HG03025 (cell line): Measurements from ENCODE around the gene GABRB1.

Source experiments
- ATAC-seq: cut with Tn5 transposase; IDR thresholded peaks from one replicate; pipeline ENCODE4 v1.9.1; 2021; ENCODE audit warnings: mild to moderate bottlenecking, moderate library complexity; ENCODE audit not compliant: unreplicated experiment, low FRiP score

Gene GABRB1

DNA sequence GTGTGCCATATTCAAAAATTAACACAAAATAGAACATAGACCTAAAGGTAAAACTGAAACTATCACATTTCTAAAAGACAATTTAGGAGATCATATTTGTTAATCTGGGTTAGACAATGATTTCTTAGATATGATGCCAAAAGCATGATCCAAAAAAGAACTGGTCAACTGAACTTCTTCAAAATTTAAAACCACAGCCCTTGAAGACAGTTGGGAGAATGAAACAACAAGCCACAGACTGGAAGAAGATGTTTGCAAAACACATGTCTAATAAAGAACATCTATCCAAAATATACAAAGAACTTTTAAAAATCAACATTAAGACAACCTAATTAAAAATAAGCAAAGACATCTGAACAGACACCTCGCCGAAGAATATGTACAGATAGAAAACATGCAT lies 412.7 kb downstream of the GABRB1 start:
- ATAC-seq = no peak

DNA sequence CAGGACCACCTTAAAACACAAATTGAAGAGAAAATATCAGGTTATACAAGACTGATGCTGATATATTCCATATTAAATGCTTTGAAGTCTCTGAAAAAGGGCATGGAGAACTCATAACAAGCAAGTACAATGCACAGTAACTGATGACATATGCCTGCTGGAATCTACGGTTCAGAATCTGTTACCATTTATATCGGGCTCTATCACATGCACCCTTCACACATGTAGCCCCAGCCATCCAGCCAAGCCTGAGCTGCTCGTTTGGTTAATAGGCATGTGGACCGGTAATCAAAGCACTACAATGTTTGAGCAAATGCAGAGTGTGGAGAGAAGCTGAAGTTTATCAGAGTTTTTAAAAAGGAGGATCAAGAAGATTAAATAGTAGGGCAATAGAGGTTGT lies 420.3 kb downstream of the GABRB1 start:
- no peak for ATAC-seq

GRCh38 chr4:47462799-47463234 lies 431.4 kb downstream of the GABRB1 start:
- peak; percentile 26 for ATAC-seq

DNA sequence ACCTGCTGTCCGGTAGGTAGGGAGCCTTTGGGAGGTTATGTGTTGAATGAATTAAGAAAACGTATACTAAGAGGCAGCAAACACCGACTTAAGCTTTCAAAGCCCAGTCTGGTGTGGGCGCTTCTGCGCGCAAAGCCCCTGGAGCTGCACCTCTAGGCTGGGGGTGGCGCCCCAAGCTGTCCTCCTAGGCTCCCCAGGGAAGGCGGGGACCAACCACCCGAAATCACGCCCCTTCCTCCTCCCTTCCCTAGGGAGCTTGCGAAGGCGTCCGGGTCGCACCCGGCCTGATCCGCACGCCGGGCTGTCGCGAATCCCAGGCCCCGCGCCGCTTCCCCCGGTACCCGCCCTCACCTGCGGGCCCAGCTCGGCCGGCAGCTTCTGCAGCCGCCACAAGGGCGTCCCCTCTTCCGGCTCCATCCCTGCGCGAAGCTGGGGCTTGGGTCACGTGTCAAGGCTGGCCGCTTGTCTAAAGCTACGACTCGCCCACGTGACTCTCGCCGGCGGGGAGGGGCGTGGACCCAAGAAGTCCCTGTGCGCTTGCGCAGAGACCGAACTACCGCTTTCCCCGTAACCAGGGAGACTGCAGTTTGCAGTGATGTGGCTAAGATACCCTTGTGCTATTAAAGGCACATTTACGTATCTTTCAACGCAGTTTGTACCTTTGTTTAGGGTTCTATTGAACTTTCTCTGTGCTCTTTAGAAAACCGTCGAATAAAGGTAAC lies 432.0 kb downstream of the GABRB1 start, which contains the start of gene COMMD8:
COMMD8 (minus strand) TSS at position 468 of the 722 bp plus-strand sequence; CDS start at position 417, 51 bp downstream.
- peak; percentile 96 for ATAC-seq

- ATAC-seq = no peak
These were observed 433.6 kb downstream of the GABRB1 start for GRCh38 chr4:47465004-47465403.

- ATAC-seq = no peak
These were observed 434.9 kb downstream of the GABRB1 start for GRCh38 chr4:47466056-47466785.

DNA sequence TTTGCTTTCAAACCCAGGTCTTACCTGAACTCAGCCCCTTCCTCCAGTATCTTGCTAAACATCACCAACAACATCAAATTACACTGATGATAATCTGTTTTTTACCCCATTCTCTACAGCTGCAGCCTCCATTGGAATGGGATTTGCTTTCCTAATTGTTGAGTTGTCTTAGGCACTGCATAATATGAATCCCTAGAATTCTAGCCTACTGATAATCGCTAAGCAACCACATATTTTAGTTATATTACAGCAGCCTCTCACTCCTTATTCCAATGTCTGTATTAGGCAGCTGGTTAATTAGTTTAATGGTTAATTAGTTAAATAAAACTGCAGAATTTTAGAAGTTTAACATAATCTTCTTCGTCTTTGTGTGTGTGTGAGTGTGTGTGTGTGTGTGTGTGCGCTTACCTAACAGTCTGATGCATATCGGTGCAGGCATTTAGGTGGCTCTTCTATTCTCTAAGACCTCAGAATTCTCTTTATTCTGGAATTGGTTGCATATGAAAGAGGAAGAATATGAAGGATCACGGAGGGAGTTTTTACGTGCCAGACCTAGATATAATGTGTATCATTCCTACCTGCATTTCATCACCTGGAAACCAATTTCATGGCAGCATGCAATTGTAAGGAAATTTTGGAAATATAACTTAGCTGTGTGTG lies 437.5 kb downstream of the GABRB1 start:
- ATAC-seq = no peak

GRCh38 chr4:47469951-47470350 lies 438.6 kb downstream of the GABRB1 start:
- ATAC-seq = no peak

DNA sequence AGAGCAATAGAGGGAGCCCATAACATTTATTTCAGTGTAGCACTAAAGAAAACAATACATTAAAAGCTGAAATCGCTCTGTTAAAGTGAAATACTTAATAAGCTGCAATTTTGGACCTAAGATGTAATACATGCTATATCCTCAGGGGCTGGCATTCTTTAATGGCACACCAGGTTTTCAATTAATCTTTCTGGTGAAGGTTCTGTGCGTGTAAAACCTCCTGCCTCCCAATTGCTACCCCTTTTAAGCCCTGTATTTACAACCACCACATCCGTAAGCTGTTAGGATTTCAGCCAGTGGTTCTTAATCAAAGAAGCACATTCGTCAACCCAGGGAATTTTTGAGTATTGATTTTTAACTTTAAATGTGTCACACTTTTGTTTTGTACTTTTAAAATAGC lies 439.7 kb downstream of the GABRB1 start:
- no peak for ATAC-seq

DNA sequence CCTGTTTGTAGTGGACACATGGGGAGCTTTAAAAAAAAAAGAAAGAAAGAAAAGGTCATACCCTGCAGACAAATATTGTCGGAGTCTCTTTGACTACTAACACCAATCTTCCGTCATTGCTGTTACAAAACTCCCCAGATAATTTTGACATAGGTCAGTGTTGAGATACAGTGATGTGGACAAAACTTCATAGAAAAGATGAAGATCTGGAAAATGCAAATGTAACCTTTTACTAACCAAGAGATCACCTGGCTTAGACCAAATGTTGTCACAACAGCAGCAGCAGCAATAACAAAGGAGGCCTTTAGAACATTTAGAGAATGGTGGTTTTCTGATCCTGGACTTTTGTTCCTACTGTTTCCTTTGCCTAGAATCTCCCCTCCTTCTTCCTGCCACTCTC lies 440.2 kb downstream of the GABRB1 start:
- no peak for ATAC-seq

GRCh38 chr4:47473141-47473750 lies 441.9 kb downstream of the GABRB1 start:
- ATAC-seq = no peak

DNA sequence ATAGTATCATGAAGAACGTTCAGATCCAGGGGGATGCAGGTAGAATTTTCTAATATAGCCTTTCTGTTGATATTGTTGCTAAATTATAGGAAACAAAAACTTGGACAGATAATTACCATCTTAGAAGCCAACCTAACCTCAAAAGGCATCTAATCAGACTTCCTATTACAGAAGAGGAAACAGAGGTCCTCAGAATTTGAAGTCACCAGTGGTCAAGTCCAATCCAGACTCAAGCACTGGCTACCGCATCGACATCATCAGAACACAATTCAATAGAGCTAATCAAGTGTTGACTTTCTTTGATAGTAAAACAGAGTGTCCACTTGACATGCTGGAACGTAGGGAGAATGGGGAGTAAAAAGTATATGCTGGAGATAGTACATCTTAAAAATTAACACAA lies 443.4 kb downstream of the GABRB1 start:
- no peak for ATAC-seq

DNA sequence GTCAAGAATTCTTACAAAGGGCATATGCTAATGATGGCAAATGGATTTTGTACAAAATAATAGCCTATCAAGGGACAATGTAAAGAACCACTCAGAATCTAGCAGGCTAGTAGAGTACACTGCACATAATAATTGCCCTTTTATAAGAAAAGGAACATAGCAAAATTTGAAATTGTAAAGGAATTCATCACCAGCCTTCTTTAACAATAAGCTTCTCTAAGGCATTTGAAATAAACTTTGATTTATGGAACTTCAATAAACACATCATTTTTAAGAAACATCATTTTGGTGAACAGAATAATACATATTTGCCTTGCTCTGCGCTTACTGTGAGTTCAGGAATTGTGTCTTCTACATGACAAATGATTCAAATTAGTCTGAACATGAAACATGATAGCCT lies 444.0 kb downstream of the GABRB1 start:
- ATAC-seq = no peak
